ENCODE data around the gene KCP. TPM values are rescaled to one million over a fixed set of nuclear protein-coding genes. Genes with fewer than 3 reads are reported as not detected.

Gene KCP
- total RNA-seq, 1 experiment from 2014 or later = 0.68 TPM

GRCh38 chr7:128916643-128916915 is 6.1 kb upstream of the KCP start:
- Mint-ChIP-seq H3K36me3 (ENCODE audit: insufficient read depth, unreplicated experiment) (no peaks in the 10 kb centered on the region), H3K4me3 (ENCODE audit: unreplicated experiment) (no peak overlapping the region), H3K27ac (ENCODE audit: low read depth, unreplicated experiment) (no peak overlapping the region), H3K27me3 (ENCODE audit: insufficient read depth, unreplicated experiment) (peaks cover 57% of the 10 kb centered on the region), H3K4me1 (ENCODE audit: insufficient read depth, unreplicated experiment) (no peaks in the 10 kb centered on the region), H3K9me3 (ENCODE audit: unreplicated experiment) (no peaks in the 10 kb centered on the region)
- POLR2A ChIA-PET = no interaction called here
- intact Hi-C loops (cut with micrococcal nuclease) = no loop called here
- no TSS peak for BruUV-seq (replicated peaks)
- CTCF ChIA-PET = interaction anchor here (0.7 kb wide), 1 partner anchor 78 kb away, joined by 3 read pairs; no protein-coding TSS in a partner anchor
- no peak for TF ChIP-seq CTCF (IDR thresholded peaks at IDR 0.05; ENCODE audit: unreplicated experiment)
- no peak for DNase-seq (ENCODE audit: unreplicated experiment)

- ChIA-PET POLR2A (no interaction called here), CTCF (interaction anchor here (0.7 kb wide), 1 partner anchor 78 kb away, joined by 3 read pairs; no protein-coding TSS in a partner anchor)
- intact Hi-C loops (cut with micrococcal nuclease) = no loop called here
- Mint-ChIP-seq H3K9me3 (ENCODE audit: unreplicated experiment) (no peaks in the 10 kb centered on the region), H3K4me1 (ENCODE audit: insufficient read depth, unreplicated experiment) (no peaks in the 10 kb centered on the region), H3K27ac (ENCODE audit: low read depth, unreplicated experiment) (no peak overlapping the region), H3K27me3 (ENCODE audit: insufficient read depth, unreplicated experiment) (peaks cover 55% of the 10 kb centered on the region), H3K36me3 (ENCODE audit: insufficient read depth, unreplicated experiment) (no peaks in the 10 kb centered on the region), H3K4me3 (ENCODE audit: unreplicated experiment) (no peak overlapping the region)
- no peak for TF ChIP-seq CTCF (IDR thresholded peaks at IDR 0.05; ENCODE audit: unreplicated experiment)
- no TSS peak for BruUV-seq (replicated peaks)
- DNase-seq (ENCODE audit: unreplicated experiment) = no peak
Observed at GRCh38 chr7:128915841-128916642, 5.5 kb upstream of the KCP start.

GRCh38 chr7:128915271-128915819 is 4.8 kb upstream of the KCP start:
- ChIA-PET CTCF (interaction anchor here (0.6 kb wide), 1 partner anchor 8 kb away, joined by 3 read pairs; no protein-coding TSS in a partner anchor), POLR2A (no interaction called here)
- Mint-ChIP-seq H3K4me1 (ENCODE audit: insufficient read depth, unreplicated experiment) (no peaks in the 10 kb centered on the region), H3K27ac (ENCODE audit: low read depth, unreplicated experiment) (no peak overlapping the region), H3K36me3 (ENCODE audit: insufficient read depth, unreplicated experiment) (no peaks in the 10 kb centered on the region), H3K9me3 (ENCODE audit: unreplicated experiment) (no peaks in the 10 kb centered on the region), H3K4me3 (ENCODE audit: unreplicated experiment) (no peak overlapping the region), H3K27me3 (ENCODE audit: insufficient read depth, unreplicated experiment) (peaks cover 48% of the 10 kb centered on the region)
- no peak for DNase-seq (ENCODE audit: unreplicated experiment)
- no peak for TF ChIP-seq CTCF (IDR thresholded peaks at IDR 0.05; ENCODE audit: unreplicated experiment)
- no TSS peak for BruUV-seq (replicated peaks)
- intact Hi-C loops (cut with micrococcal nuclease) = no loop called here

- no TSS peak for BruUV-seq (replicated peaks)
Observed at GRCh38 chr7:128914566-128915151, 4.2 kb upstream of the KCP start.

More at GRCh38 chr7:128914566-128915151, 4.2 kb upstream of the KCP start:
- Mint-ChIP-seq H3K27ac (ENCODE audit: low read depth, unreplicated experiment) (no peak overlapping the region), H3K9me3 (ENCODE audit: unreplicated experiment) (no peaks in the 10 kb centered on the region), H3K4me1 (ENCODE audit: insufficient read depth, unreplicated experiment) (no peaks in the 10 kb centered on the region), H3K4me3 (ENCODE audit: unreplicated experiment) (no peak overlapping the region), H3K36me3 (ENCODE audit: insufficient read depth, unreplicated experiment) (no peaks in the 10 kb centered on the region), H3K27me3 (ENCODE audit: insufficient read depth, unreplicated experiment) (peaks cover 42% of the 10 kb centered on the region)
- DNase-seq (ENCODE audit: unreplicated experiment) = no peak
- ChIA-PET POLR2A (no interaction called here), CTCF (interaction anchor here (0.6 to 0.8 kb wide), 4 partner anchors 9 to 304 kb away, joined by 3 to 4 read pairs (median 3); no protein-coding TSS in a partner anchor)
- intact Hi-C loops (cut with micrococcal nuclease) = no loop called here
- TF ChIP-seq CTCF (IDR thresholded peaks at IDR 0.05; ENCODE audit: unreplicated experiment) = no peak
